CD4-positive, alpha-beta T cell treated with Interleukin-6 for 4 hours (primary cell): ENCODE results near the gene KCNN1.
"Not testable (repeated sequence)": the region's sequence is repeated elsewhere in the genome, so short reads cannot be mapped to it uniquely, and the experiment has no call there.

Experiments used
- DNase-seq: peaks from one replicate; pipeline ENCODE4 v3.0.0-alpha.2; 2020; ENCODE audit warnings: mixed read lengths

KCNN1 gene

GRCh38 chr19:17966550-17967256, at the start of gene KCNN1:
Gene KCNN1, plus strand, starts transcription at chr19:17967107. Its CDS starts 6,782 bp downstream, at chr19:17973889.
- DNase-seq = no peak

GRCh38 chr19:17918151-17918550, 48.8 kb upstream of the KCNN1 start:
- DNase-seq = not testable (repeated sequence)

- DNase-seq = not testable (repeated sequence)
These were observed 47.8 kb upstream of the KCNN1 start for GRCh38 chr19:17919122-17919521.

GRCh38 chr19:17920527-17920926, 46.4 kb upstream of the KCNN1 start:
- DNase-seq = no peak

- no peak for DNase-seq
These were observed 44.8 kb upstream of the KCNN1 start for GRCh38 chr19:17922138-17922537.

- DNase-seq = no peak
These were observed 40.9 kb upstream of the KCNN1 start for GRCh38 chr19:17926044-17926443.

- no peak for DNase-seq
These were observed 37.9 kb upstream of the KCNN1 start for GRCh38 chr19:17929056-17929455.

GRCh38 chr19:17931532-17932191, 35.2 kb upstream of the KCNN1 start:
- no peak for DNase-seq

- DNase-seq = peak; percentile 94
These were observed 34.2 kb upstream of the KCNN1 start, which contains the start of gene CCDC124 for GRCh38 chr19:17932485-17933338. Gene CCDC124, plus strand, starts transcription at chr19:17933015. Its CDS starts 3,406 bp downstream, at chr19:17936421.

- no peak for DNase-seq
These were observed 33.3 kb upstream of the KCNN1 start for GRCh38 chr19:17933414-17934129.

- no peak for DNase-seq
These were observed 30.5 kb upstream of the KCNN1 start for GRCh38 chr19:17936379-17936778.

- DNase-seq = no peak
These were observed 29.5 kb upstream of the KCNN1 start for GRCh38 chr19:17937371-17937900.

- peak; percentile 89 for DNase-seq
These were observed 28.6 kb upstream of the KCNN1 start for GRCh38 chr19:17938092-17938845.

- DNase-seq = no peak
These were observed 24.7 kb upstream of the KCNN1 start for GRCh38 chr19:17942181-17942580.

- no peak for DNase-seq
These were observed 24.2 kb upstream of the KCNN1 start for GRCh38 chr19:17942582-17943273.

- DNase-seq = no peak
These were observed 23.4 kb upstream of the KCNN1 start for GRCh38 chr19:17943274-17944221.

- no peak for DNase-seq
These were observed 22.6 kb upstream of the KCNN1 start for GRCh38 chr19:17944301-17944700.

GRCh38 chr19:17946965-17947784, 19.7 kb upstream of the KCNN1 start:
- DNase-seq = no peak
